ENCODE measurements around the gene ZNF335.

Gene ZNF335, protein sequence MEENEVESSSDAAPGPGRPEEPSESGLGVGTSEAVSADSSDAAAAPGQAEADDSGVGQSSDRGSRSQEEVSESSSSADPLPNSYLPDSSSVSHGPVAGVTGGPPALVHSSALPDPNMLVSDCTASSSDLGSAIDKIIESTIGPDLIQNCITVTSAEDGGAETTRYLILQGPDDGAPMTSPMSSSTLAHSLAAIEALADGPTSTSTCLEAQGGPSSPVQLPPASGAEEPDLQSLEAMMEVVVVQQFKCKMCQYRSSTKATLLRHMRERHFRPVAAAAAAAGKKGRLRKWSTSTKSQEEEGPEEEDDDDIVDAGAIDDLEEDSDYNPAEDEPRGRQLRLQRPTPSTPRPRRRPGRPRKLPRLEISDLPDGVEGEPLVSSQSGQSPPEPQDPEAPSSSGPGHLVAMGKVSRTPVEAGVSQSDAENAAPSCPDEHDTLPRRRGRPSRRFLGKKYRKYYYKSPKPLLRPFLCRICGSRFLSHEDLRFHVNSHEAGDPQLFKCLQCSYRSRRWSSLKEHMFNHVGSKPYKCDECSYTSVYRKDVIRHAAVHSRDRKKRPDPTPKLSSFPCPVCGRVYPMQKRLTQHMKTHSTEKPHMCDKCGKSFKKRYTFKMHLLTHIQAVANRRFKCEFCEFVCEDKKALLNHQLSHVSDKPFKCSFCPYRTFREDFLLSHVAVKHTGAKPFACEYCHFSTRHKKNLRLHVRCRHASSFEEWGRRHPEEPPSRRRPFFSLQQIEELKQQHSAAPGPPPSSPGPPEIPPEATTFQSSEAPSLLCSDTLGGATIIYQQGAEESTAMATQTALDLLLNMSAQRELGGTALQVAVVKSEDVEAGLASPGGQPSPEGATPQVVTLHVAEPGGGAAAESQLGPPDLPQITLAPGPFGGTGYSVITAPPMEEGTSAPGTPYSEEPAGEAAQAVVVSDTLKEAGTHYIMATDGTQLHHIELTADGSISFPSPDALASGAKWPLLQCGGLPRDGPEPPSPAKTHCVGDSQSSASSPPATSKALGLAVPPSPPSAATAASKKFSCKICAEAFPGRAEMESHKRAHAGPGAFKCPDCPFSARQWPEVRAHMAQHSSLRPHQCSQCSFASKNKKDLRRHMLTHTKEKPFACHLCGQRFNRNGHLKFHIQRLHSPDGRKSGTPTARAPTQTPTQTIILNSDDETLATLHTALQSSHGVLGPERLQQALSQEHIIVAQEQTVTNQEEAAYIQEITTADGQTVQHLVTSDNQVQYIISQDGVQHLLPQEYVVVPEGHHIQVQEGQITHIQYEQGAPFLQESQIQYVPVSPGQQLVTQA (N-terminal part only)

DNA sequence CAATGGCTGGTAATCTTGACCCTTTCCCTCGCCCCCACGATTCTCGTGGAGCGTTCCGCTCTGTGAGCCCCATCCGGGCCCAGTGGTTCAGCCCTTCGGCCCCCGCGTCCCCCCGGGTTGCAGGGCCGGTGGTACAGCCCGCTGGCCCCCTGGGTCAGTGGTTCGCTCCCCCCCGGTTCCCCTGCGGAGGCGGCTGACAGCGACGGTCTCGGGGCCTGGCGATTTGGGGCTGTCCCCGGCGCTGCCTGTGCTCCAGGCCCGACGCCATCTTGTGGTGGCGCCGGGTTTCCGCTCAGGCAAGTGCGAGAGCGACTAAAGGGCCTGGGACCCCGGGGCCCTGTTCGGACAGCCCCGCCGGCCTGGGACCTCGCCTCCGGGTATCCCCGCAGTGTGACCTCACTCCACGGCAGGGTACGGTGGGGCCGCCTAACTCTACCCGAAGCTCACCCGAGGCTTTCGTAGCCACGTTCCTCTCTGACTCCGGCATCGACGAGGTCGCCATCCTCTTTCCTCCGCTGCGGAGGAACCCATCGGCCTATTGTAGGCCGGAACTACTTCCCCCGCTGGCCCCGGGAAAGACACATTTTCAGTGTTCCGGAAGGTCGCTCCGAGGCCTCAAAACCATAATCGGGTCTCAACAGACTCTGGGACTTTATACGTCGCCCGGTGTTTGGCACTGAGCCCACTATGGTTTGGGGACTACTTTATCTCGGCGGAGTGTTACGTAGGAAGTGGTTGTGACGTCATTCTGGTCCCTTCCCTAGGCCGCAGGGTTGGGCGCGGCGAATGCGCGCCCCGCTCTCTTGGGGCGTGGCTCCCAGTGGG, at the start of gene ZNF335:
TSS of gene ZNF335 (minus strand) at position 529 of the 825 bp plus-strand sequence. CDS start 793 bp downstream, outside the sequence.
- peak; percentile 99 for DNase-seq (ENCODE audit: low spot score)

DNA sequence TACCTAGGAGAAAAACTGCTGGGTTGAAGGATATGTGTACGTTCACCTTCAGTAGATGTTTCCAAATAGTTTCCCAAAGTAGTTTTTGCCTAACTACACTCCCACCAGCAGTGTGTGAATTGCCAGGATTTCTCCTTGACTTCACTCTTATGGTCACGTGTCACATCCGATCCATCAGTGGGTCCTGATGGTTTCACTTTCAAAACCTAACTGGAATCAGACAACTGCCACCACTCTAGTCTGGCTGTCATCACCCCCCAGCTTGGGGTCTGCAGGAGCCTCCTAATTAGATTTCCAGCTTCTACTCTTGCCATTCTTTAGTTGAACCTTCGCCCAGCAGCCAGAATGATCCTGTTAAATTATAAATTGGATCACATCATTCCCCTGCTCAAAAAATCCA, 48.6 kb upstream of the ZNF335 start:
- no peak for DNase-seq (ENCODE audit: low spot score)

DNA sequence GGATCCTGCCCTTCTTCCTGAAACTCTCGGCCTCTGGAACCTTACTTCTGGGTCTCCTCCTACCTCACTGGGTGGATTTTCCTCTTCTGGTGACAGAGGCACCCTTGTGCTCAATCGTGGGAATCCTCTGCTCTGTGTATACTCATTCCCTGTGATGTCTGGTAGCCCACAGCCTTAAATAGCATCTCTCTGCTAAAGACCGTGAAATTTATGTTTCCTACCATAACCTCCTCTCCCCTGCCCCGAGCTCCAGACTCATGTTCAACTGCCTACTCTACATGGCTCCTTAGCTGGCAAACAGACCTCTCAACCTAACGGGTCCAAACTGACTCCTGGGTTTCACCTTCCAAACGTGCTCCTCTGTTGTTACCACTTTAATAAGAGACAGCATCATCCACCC, 46.6 kb upstream of the ZNF335 start:
- no peak for DNase-seq (ENCODE audit: low spot score)

DNA sequence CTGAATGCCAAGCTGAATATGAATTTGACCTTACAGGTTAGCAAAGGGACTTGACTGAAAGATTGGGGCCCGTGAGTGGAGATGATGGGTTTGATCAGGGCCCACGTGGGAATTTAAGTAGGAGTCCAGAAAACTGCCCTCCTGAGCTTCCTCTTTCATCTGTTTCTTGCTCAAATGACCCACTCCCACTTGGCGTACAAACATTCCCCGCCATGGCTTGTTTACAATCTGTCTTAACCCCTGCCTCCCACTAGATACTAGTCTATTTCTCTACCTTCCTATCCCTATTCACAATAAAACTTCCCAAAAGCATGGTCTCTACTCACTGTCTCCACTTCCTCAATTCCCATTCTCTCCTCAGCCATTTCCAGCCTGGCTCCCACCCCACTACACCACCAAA, 46.1 kb upstream of the ZNF335 start:
- DNase-seq (ENCODE audit: low spot score) = no peak

DNA sequence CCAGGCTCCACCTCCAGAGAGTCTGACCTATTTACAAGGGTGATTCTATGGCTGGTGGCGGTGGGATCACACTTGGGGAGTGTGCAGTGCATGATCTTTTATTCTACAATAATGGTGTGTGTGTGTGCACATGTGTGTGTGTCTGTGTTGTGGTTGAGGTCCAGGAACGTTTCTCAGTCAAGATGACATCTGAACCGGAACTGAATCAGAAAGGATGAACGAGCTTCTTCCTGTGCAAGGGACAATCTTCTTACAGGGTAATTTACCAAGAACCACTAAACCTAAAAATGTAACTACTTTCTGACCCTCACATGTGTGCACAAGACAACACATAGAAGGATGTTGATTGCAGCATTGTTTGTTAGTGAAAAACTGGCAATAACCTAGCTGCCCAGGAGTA, 45.3 kb upstream of the ZNF335 start:
- no peak for DNase-seq (ENCODE audit: low spot score)

DNA sequence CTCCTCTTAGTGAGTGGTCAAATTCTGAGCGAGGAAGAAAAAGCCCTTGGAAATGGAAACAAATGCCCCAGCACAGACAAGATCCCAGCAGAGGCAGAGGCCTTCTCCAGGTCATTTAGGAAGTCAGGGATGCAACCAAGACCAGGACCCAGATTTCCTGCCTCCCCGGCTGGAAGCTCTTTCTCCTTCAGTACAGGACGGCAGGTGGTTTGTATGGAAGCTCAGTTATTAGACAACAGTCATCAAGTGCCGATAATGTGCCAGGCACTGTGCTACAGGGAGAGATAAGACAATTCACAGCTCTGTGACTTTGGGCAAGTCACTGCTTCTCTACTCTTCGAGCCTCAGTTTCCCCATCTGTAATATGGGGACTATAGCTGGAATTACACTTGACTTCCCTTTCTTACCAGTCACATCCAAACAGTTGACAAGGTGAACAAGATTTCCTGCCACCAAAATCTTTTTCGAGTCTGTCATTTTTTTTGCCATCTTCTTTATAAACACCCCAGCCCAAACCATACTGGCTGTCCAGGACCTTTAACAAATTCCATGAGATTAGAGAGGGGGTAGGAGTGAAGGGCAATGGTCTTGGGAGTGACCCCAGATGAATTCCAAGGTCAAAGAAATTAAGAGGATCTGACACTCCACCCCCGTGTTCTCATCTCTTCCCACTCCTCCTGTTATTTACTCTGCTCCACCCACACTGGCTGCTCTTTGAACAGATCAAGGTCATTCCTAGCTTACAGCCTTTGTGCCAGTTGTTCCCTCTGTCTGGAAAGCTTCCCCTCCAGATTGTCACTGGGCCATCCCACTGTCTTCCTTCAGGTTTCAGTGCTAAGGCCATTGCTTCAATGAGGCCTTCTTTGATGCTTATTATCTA, 42.8 kb upstream of the ZNF335 start:
- DNase-seq (ENCODE audit: low spot score) = no peak

DNA sequence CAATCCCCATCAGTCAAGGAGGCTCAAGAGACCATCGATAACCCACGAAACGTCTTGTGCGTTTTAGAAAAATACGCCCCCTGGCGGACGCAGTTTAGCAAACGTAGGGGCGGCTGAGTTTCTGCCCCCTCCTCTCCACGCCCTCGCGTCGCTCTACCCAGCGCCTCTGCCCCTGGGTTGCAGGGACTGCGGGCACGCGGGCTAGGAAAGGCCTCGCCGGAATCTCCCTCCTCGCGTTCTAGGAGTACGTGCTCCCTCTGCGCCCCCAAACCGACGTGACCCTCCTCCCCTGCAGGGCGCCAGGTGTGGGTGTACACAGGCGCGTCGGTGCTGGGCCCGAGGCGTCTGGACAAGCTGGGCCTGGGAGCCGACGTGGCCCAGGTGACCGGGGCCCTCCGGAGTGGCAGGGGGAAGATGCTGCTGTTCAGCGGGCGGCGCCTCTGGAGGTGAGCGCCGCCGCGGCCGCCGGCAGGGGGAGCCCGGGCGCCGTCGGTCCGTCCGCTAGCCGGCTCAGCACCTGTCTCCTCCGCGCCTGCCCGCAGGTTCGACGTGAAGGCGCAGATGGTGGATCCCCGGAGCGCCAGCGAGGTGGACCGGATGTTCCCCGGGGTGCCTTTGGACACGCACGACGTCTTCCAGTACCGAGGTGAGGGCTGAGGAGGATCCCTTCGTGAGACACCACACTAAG, 42.0 kb upstream of the ZNF335 start:
- peak; percentile 68 for DNase-seq (ENCODE audit: low spot score)

DNA sequence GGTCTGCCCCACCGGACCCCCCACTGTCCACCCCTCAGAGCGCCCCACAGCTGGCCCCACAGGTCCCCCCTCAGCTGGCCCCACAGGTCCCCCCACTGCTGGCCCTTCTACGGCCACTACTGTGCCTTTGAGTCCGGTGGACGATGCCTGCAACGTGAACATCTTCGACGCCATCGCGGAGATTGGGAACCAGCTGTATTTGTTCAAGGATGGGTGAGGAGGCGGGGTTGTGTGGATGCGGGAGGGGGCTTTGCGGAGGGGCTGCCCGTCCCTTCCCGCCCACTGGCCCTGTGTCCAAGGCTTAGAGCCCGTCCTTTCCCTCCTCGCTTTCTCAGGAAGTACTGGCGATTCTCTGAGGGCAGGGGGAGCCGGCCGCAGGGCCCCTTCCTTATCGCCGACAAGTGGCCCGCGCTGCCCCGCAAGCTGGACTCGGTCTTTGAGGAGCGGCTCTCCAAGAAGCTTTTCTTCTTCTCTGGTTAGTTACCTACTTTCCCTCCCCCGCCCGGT, 41.4 kb upstream of the ZNF335 start:
- DNase-seq (ENCODE audit: low spot score) = no peak

DNA sequence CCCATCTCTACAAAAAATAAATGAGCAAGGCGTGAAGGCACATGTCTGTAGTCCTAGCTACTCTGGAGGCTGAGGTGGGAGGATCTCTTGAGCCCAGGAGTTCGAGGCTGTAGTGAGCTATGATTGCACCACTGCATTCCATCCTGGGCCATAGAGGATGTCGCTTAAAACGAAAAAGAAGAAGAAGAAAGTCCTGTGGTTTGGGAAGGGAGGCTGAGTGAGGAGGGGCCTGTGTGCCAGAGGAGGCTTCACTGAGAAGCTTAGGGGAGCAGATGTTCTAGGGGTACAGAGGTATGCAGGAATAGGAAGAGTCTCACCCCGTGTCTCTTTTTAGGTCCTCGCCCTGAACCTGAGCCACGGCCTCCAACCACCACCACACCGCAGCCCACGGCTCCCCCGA, 40.9 kb upstream of the ZNF335 start:
- no peak for DNase-seq (ENCODE audit: low spot score)

DNA sequence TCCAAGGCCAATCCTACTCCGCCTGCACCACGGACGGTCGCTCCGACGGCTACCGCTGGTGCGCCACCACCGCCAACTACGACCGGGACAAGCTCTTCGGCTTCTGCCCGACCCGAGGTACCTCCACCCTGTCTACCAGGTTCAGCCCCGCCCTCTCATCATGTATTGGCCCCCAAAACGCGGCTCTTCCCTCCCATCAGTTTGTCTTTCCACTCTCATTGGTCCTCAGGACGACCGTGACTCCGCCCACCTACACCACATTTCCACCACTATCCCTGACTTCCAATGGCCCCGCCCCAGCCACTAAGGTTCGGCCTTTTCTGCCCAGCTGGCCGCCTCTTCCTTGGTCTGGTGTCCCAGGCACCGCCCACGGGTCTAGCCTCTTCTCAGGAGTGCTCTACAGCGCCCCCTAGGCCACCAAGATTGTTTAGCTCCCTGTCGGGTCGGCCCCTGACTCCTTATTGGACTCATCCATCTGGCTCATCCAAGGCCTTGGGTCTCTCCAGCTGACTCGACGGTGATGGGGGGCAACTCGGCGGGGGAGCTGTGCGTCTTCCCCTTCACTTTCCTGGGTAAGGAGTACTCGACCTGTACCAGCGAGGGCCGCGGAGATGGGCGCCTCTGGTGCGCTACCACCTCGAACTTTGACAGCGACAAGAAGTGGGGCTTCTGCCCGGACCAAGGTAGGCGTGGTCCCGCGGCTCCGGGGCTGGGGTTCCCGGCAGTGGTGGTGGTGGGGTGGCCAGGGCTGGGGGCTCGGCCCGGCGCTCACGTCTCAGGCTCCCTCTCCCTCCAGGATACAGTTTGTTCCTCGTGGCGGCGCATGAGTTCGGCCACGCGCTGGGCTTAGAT, 39.9 kb upstream of the ZNF335 start:
- DNase-seq (ENCODE audit: low spot score) = peak; percentile 69

DNA sequence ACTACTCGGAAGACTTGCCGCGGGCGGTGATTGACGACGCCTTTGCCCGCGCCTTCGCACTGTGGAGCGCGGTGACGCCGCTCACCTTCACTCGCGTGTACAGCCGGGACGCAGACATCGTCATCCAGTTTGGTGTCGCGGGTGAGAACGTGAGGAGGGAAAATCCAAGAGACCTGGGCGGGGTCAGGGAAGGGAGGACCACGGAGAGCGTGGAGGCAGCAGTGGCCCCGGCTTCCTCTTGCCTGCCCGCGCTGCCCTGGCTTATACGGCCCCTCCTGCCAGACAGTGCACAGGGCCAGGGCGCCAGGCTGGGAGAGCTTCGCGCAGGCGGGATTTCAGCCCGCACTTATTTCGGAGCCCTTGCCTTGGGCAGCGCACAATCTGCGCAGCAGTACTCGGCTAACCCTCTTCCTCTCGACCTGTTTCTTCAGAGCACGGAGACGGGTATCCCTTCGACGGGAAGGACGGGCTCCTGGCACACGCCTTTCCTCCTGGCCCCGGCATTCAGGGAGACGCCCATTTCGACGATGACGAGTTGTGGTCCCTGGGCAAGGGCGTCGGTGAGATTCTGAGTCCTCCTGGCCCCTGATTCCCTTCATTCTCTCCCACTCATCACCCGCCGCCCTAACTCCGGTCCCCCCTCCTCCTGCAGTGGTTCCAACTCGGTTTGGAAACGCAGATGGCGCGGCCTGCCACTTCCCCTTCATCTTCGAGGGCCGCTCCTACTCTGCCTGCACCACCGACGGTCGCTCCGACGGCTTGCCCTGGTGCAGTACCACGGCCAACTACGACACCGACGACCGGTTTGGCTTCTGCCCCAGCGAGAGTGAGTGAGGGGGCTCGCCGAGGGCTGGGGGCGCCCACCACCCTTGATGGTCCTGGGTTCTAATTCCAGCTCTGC, 38.7 kb upstream of the ZNF335 start:
- no peak for DNase-seq (ENCODE audit: low spot score)

DNA sequence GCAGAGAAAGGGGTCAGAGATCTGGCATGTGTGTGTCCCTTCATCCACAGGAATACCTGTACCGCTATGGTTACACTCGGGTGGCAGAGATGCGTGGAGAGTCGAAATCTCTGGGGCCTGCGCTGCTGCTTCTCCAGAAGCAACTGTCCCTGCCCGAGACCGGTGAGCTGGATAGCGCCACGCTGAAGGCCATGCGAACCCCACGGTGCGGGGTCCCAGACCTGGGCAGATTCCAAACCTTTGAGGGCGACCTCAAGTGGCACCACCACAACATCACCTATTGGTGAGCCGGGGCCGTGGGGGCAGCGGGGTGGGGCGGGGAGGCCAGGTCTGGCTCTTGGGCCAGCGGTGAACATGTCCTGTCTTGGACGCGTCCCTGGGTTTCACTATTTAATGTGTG, 37.8 kb upstream of the ZNF335 start:
- DNase-seq (ENCODE audit: low spot score) = no peak

DNA sequence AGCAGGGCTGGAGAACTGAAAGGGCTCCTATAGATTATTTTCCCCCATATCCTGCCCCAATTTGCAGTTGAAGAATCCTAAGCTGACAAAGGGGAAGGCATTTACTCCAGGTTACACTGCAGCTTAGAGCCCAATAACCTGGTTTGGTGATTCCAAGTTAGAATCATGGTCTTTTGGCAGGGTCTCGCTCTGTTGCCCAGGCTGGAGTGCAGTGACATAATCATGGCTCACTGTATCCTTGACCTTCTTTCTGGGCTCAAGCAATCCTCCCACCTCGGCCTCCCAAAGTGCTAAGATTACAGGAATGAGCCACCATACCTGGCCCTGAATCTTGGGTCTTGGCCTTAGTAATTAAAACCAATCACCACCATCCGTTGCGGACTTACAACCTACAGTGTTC, 35.7 kb upstream of the ZNF335 start:
- no peak for DNase-seq (ENCODE audit: low spot score)

DNA sequence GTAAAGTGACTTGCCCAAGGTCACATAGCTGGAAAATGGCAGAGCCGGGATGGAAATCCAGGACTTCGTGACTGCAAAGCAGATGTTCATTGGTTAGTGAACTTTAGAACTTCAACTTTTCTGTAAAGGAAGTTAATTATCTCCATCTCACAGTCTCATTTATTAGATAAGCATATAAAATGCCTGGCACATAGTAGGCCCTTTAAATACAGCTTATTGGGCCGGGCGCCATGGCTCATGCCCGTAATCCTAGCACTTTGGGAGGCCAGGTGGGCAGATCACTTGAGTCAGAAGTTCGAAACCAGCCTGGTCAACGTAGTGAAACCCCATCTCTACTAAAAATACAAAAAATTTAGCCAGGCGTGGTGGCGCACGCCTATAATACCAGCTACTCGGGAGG, 35.0 kb upstream of the ZNF335 start:
- no peak for DNase-seq (ENCODE audit: low spot score)

DNA sequence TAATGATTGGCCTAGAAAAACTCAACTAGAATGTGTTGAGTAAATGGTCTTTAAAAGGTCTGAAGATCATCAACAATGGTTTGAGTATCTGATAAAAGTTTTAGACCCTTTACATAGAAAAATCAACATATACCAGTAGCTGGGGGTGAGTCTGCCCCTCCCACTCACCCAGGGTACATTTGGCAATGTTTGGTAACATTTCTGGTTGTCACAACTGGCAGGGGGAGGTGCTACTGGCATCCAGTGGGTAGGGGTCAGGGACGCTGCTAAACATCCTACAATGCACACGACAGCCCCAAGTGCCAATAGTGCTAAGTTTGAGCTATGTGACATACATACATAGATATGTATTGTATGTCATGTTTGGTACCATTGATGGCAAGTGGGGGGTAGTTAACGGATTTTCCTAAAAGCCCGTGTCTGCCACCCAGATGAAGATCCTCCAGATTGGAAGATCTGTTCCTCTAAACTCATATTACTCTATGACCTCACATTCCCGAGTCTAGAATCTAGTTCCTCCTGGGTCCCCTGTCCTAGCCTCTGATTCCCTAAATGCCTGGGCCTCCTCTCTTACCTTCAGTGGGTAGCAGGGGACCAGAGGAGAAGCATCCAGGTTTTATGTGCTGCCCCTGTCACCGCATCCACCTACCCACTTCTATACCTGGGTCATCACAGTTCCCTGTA, 34.2 kb upstream of the ZNF335 start:
- DNase-seq (ENCODE audit: low spot score) = no peak

DNA sequence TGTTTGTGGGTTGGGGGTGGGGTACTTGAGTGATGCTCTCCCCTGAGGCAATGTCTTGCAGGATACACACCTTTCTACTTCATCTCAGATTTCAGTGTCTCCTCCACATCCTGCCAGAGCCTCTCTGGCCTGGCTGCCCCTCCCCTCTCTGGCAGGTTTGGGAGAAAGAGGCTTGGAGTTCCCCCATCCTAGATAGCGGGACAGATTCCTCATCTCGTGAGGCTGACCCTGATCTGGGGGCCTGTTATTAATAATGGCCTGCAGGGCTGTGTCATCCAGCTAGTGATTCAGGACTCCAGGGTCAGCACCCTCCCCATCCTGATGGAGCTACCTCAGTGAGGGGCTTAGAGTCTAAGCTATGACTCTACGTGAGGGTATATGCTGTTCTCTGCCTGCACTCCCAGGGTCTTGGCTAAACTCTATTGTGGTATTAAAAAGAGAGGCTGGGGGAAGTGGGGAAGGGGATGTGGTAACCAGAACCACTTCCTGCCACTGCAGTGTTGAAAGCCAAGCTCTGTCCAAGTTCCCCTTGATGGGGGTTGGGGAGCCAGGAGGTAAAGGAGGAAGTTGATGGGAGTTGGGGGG, 33.0 kb upstream of the ZNF335 start:
- no peak for DNase-seq (ENCODE audit: low spot score)

DNA sequence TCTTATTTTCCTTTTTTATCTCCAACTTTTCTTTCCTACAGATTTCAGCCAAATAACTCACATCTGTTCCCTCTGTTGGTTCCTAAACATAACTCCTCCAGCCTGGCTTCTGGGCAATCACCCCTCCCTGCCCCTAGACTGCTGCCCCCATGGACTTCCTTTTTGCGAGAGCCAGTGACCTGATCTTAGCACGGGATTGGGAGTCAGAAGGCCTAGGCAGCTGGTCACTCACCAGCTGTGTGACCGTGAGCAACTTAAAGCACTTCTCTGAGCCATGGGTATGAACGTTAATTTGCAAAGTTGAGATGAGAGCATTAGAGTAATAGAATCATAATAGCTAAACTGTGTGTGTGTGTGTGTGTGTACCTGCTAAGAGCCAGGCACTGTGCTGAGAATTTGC, 32.2 kb upstream of the ZNF335 start:
- no peak for DNase-seq (ENCODE audit: low spot score)
